OCI-LY7 (cell line): Measurements from ENCODE around the gene ARMC9. TPM values are rescaled to one million over a fixed set of nuclear protein-coding genes. Genes with fewer than 3 reads are reported as not detected.

Source experiments
- BruUV-seq: library from RNA; stranded (reverse); fragments of 400-500 nt; replicated peaks from 2 replicates; lab custom pipeline; 2021; lab: Mats Ljungman, UMichigan
- CTCF ChIA-PET: fragments of 300-600 bp; sonication (Branson Sonifier 250); formaldehyde crosslinking; loops from one replicate; lab custom pipeline; 2022; ENCODE audit warnings: antibody characterized with exemption; ENCODE audit not compliant: unreplicated experiment; lab: Charles Lee
- POLR2A ChIA-PET: fragments of 300-600 bp; sonication (Branson Sonifier 250); formaldehyde crosslinking; loops from one replicate; lab custom pipeline; 2022; ENCODE audit warnings: antibody characterized with exemption; lab: Charles Lee
- DNase-seq: peaks from one replicate; pipeline ENCODE4 v3.0.0-alpha.2; 2015; ENCODE audit warnings: low spot score
- H2AFZ ChIP-seq: fragments of 200-600 bp; sonication (generic), shearing (Covaris generic); 2 replicates; pipeline ENCODE4 v1.6.1; 2014; ENCODE audit warnings: mild to moderate bottlenecking, antibody characterized with exemption, low read length, moderate library complexity
- H3K27ac ChIP-seq: fragments of 200-600 bp; sonication (generic); 2 replicates; pipeline ENCODE4 v1.5.1; 2014; ENCODE audit warnings: mixed run types, low read depth, mild to moderate bottlenecking, moderate library complexity, low read length, inconsistent platforms; ENCODE audit not compliant: poor library complexity, severe bottlenecking
- H3K36me3 ChIP-seq: fragments of 200-600 bp; sonication (generic); 2 replicates; pipeline ENCODE4 v1.6.1; 2014; ENCODE audit warnings: mild to moderate bottlenecking, antibody characterized with exemption, low read length, moderate library complexity, mixed read lengths; ENCODE audit not compliant: insufficient read depth
- H3K4me1 ChIP-seq: fragments of 200-600 bp; sonication (generic); 2 replicates; pipeline ENCODE4 v1.5.1; 2014; ENCODE audit warnings: mild to moderate bottlenecking, low read length; ENCODE audit not compliant: insufficient read depth, poor library complexity, severe bottlenecking
- H3K4me2 ChIP-seq: fragments of 200-600 bp; sonication (generic); 2 replicates; pipeline ENCODE4 v1.6.1; 2014; ENCODE audit warnings: mild to moderate bottlenecking, low read length
- H3K4me3 ChIP-seq: fragments of 200-600 bp; sonication (generic); 2 replicates; pipeline ENCODE4 v1.5.1; 2014; ENCODE audit warnings: mild to moderate bottlenecking, low read depth, low read length; ENCODE audit not compliant: poor library complexity, severe bottlenecking
- H3K79me2 ChIP-seq: fragments of 200-600 bp; sonication (generic); 2 replicates; pipeline ENCODE4 v1.6.1; 2016; ENCODE audit warnings: low read depth, mild to moderate bottlenecking, low read length, moderate library complexity, mixed read lengths; ENCODE audit not compliant: insufficient read depth
- H3K9me2 ChIP-seq: fragments of 200-600 bp; sonication (generic); 2 replicates; pipeline ENCODE4 v1.6.1; 2016; ENCODE audit warnings: mild to moderate bottlenecking, low read length, mixed read lengths; ENCODE audit not compliant: insufficient read depth
- H3K9me3 ChIP-seq: fragments of 200-600 bp; sonication (generic); 2 replicates; pipeline ENCODE4 v1.6.1; 2014; ENCODE audit warnings: mild to moderate bottlenecking, mixed run types, low read length, mixed read lengths
- H4K20me1 ChIP-seq: fragments of 200-600 bp; sonication (generic); 2 replicates; pipeline ENCODE4 v1.6.1; 2014; ENCODE audit warnings: mild to moderate bottlenecking, antibody characterized with exemption, low read length, moderate library complexity, mixed read lengths; ENCODE audit not compliant: insufficient read depth
- CTCF ChIP-seq: fragments of 200-600 bp; sonication (generic); conservative IDR thresholded peaks from 2 replicates; pipeline ENCODE4 v1.5.1; 2014; ENCODE audit warnings: mild to moderate bottlenecking, antibody characterized with exemption, low read length, moderate library complexity, mixed read lengths
- EZH2phosphoT487 ChIP-seq: fragments of 200-600 bp; sonication (generic); IDR thresholded peaks from 2 replicates; pipeline ENCODE4 v1.6.1; 2018; ENCODE audit warnings: low read depth, borderline replicate concordance, mild to moderate bottlenecking, mixed run types, antibody characterized with exemption, low read length, moderate library complexity, mixed read lengths
- intact Hi-C: fragments of 100-400 bp; cut with micrococcal nuclease; formaldehyde crosslinking; loops from one replicate; pipeline ENCODE4 v1.10.0; 2022; ENCODE audit not compliant: unreplicated experiment
- total RNA-seq, 2 experiments: library from RNA; depleted of rRNA in 1 of 2; stranded (reverse); fragments of >200 nt in 1 of 2; shearing (Covaris generic) in 1 of 2; gene quantifications; 2 replicates each; pipeline ENCODE4 v1.2.3, GENCODE V29; 2014 to 2022

The ARMC9 gene
- total RNA-seq, 2 experiments from 2014 or later, result 6.6 to 12.2 TPM

GRCh38 chr2:231332388-231332787 is 134.0 kb downstream of the ARMC9 start:
- no peak for TF ChIP-seq CTCF
- no peak for TF ChIP-seq EZH2phosphoT487
- Histone ChIP-seq H3K9me3 (no peaks in the 10 kb centered on the region), H3K27ac (no peak overlapping the region), H3K4me3 (no peak overlapping the region), H4K20me1 (no peaks in the 10 kb centered on the region), H3K36me3 (no peaks in the 10 kb centered on the region), H3K4me1 (no peaks in the 10 kb centered on the region), H3K9me2 (no peaks in the 10 kb centered on the region), H3K4me2 (no peak overlapping the region), H2AFZ (no peak overlapping the region), H3K79me2 (no peaks in the 10 kb centered on the region)
- intact Hi-C loops, result no loop called here
- POLR2A ChIA-PET, result no interaction called here
- CTCF ChIA-PET, result interaction anchor here (0.7 kb wide), 1 partner anchor 960 kb away, joined by 3 read pairs; no protein-coding TSS in a partner anchor
- no TSS peak for BruUV-seq
- no peak for DNase-seq

- Histone ChIP-seq H4K20me1 (no peaks in the 10 kb centered on the region), H3K4me2 (no peak overlapping the region), H3K9me2 (no peaks in the 10 kb centered on the region), H3K4me3 (no peak overlapping the region), H3K9me3 (no peaks in the 10 kb centered on the region), H3K4me1 (no peaks in the 10 kb centered on the region), H2AFZ (no peak overlapping the region), H3K36me3 (no peaks in the 10 kb centered on the region), H3K27ac (no peak overlapping the region), H3K79me2 (no peaks in the 10 kb centered on the region)
- no peak for DNase-seq
- TF ChIP-seq EZH2phosphoT487, result no peak
- TF ChIP-seq CTCF, result no peak
- ChIA-PET POLR2A (no interaction called here), CTCF (interaction anchor here (0.7 kb wide), 1 partner anchor 959 kb away, joined by 3 read pairs; no protein-coding TSS in a partner anchor)
- no TSS peak for BruUV-seq
- intact Hi-C loops, result no loop called here
Observed at GRCh38 chr2:231332872-231333500, 134.6 kb downstream of the ARMC9 start.

- Histone ChIP-seq H3K4me2 (no peak overlapping the region), H3K4me3 (no peak overlapping the region), H2AFZ (no peak overlapping the region), H3K79me2 (no peaks in the 10 kb centered on the region), H3K4me1 (no peaks in the 10 kb centered on the region), H3K9me2 (no peaks in the 10 kb centered on the region), H3K9me3 (no peaks in the 10 kb centered on the region), H4K20me1 (no peaks in the 10 kb centered on the region), H3K36me3 (no peaks in the 10 kb centered on the region), H3K27ac (no peak overlapping the region)
- intact Hi-C loops, result no loop called here
- TF ChIP-seq CTCF (no peak), EZH2phosphoT487 (no peak)
- ChIA-PET CTCF (no interaction called here), POLR2A (no interaction called here)
- no peak for DNase-seq
- BruUV-seq, result no TSS peak
Observed at GRCh38 chr2:231334179-231334930, 135.9 kb downstream of the ARMC9 start.
